Iris pigment epithelial cell (primary cell): ENCODE measurements around the gene PCSK4.
"Not testable (repeated sequence)": the region's sequence is repeated elsewhere in the genome, so short reads cannot be mapped to it uniquely, and the experiment has no call there.

Experiments
- DNase-seq: peaks from one replicate; pipeline ENCODE4 v3.0.0-alpha.2; 2011; ENCODE audit warnings: low read depth

PCSK4 gene

DNA sequence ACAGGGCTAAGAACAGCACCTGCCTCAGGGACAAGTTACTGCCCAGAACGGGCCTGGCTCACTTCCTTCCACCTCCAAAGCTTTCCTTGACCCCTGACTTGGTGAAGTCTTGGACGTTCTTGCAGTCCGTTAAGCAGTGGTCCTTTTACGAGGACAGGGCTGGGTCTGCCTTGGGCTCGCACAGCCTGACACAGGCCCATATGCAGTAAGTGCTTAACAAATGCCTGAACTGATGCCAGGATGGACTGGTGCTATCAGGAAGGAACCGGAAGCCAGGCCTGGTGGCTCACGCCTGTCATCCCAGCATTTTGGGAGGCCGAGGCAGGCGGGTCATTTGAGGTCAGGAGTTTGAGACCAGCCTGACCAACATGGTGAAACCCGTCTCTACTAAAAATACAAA, 31.9 kb upstream of the PCSK4 start:
- no peak for DNase-seq

DNA sequence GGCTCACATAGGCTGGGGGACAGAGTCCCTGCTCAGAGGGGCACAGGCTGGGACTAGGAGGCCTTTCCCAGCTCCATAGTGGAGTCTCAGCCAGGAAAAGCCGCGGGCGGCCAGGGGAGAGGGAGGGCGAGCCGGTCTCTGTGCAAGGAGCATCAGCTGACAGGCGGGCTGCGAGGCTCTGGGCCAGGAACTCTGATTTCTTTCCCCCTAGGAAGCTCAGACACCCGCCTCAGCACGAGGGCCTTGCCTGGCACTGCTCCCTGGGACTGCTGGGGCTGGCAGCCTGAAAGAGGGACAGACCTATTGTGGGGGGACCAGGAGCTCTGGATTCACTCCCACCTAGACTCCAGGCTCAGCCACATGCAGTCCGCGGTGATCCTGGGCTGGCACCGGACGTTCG, 31.5 kb upstream of the PCSK4 start:
- no peak for DNase-seq

DNA sequence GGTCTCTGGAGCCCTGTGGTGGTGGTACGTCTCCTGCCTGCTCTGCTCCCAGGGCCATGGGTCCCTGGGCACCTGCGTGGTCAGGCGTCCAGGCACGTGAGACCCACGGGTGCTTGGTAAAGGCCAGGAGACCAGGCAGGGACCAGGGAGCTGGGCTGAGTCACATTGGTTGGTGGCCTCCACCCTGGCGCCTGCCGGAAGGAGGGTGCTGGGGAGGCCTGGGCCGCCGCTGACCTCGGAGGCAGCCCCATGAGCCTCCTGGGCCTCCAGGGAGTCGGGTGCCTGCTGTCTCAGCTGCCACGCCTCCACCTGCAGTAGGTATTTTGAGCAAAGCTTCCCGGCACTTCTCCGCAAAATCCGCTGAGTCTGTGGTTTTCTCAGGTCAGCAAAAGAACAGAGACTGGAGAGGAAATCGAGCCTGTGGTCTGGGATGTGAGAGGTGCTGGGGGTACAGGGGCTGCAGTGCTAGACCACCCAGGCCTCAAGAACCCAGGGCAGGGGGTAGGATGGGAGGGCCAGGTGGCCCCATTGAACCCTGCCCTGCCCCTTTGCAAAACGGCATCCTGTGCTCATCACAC, 30.1 kb upstream of the PCSK4 start:
- no peak for DNase-seq

DNA sequence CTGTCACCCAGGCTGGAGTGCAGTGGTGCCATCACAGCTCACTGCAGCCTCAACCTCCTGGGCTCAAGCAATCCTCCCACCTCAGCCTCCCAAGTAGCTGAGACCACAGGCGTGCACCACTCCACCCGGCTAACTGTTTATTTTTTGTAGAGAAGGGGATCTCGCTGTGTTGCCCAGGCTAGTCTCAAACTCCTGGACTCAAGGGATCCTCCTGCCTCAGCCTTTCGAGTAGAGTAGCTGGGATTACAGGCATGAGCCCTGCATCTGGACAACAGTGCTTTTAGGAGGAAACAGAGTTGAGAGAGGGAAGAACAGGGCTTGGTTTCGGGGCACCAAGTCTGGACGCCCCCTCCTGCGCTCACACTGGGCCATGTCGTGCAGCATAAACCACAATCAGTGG, 29.7 kb upstream of the PCSK4 start:
- not testable (repeated sequence) for DNase-seq

- DNase-seq, result no peak
Measured at GRCh38 chr19:1518471-1518870, 28.3 kb upstream of the PCSK4 start.

DNA sequence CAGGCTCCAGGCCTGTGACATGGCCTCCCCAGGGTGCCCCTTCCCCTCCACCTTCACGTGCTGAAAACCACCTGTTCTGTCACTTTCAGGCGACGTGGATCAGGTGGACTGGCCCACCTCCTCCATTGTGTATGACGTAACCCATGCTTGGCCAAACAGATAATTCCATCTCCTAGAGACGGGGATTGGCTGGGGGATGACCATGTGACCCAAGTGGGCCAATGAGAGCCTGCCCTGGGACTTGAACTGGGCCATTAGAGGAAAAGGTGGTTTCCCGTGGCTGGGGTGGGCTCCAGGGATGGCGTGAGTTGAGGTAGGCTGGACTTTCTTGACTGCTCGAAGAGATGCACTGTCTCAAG, 26.2 kb upstream of the PCSK4 start:
- DNase-seq, result no peak

GRCh38 chr19:1514986-1515721, 25.0 kb upstream of the PCSK4 start:
- DNase-seq, result no peak

DNA sequence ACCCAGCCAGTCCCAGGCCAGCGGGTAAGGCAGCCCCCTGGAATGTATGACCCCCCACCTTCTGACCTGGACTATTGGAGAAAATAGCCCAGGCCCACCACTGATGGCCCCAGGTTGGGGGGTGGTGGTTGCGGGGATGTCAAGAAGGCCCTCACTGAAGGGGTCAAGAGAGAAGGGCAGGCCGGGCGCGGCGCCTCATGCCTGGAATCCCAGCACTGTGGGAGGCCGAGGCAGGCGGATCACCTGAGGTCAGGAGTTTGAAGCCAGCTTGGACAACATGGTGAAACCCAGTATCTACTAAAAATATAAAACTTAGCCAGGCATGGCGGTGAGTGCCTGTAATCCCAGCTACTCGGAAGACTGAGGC, 24.1 kb upstream of the PCSK4 start:
- no peak for DNase-seq

DNA sequence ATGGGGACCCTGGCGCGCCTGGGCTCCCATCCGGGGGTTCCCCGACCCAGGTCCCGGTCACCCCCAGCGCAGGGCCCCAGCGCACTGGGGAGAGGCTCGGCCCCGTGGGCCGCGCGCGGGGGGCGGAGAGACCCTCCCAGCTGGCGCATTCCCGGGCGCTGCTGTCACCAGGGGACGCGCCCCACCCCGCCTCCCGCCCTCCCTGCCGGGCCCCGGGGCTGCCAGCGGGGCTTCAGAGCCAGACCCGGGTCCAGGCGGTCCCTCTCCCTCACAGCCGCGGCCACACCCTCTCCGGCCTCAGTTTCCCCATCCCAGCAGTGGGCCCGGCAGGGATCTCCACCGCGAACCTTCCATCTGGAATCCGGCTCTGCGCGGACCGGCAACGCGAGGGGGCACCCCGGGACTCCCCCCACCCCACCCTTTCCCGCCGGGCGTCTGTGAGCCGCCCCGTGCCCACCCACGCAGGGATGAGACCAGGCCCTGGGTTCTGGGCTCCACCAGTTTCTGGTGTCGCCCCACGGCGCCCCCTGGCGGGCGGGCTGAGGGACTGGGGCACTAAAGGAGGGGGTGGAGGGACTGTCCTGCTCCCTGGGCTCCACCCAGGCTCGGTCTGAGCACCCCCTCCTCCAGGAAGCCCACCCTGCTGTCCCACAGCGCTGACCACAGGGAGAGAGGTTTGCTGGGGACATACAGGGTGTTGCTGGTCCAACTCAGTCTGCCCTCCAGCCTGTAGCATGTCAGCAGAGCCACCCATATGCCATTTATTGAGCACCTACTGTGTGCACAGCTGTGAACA, 23.5 kb upstream of the PCSK4 start:
- peak; percentile 21 for DNase-seq

DNA sequence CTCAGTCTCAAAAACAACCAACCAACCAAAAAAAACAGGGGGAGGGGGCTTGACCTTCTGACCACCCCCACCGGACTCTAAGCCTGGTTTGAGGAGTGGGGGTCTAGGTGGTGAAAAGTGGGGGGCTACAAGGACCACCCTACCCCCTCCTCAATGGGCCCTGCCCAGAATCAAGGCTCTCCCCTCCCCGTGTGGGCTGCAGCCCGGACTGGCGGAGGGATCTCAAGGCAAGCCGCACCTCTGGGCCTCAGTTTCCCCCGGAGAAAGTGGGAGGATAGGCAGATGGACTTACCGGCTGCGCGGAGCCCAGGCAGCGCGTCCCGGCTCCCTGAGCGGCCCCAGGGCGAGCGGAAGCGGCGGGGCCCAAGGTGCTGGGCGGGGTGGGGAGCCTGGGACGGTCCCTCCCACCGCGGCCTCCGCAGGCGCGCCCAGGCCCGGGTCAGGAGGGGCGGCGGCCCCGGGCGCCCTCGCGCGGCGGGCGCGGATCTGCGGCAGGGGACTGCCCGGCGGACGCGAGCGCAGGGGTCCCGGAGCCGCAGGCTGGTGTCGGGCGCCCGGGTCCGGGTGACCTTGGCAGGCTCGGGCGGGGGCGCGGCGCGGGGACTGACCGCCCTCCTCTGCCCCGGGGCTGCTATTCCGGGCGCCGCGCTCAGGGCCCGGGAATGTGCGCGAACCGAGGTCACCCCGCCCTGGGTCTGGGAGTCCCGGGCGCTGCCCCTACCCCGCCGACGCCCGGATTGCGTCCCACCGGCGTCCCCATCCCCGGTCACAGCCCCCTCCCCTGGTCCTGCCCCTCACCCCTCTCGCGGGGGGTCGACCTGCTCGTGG, 22.7 kb upstream of the PCSK4 start, which contains the start of gene ADAMTSL5:
ADAMTSL5 (minus strand) TSS at position 349 of the 828 bp plus-strand sequence. CDS start 2,076 bp downstream, outside the sequence.
- DNase-seq, result peak; percentile 36

DNA sequence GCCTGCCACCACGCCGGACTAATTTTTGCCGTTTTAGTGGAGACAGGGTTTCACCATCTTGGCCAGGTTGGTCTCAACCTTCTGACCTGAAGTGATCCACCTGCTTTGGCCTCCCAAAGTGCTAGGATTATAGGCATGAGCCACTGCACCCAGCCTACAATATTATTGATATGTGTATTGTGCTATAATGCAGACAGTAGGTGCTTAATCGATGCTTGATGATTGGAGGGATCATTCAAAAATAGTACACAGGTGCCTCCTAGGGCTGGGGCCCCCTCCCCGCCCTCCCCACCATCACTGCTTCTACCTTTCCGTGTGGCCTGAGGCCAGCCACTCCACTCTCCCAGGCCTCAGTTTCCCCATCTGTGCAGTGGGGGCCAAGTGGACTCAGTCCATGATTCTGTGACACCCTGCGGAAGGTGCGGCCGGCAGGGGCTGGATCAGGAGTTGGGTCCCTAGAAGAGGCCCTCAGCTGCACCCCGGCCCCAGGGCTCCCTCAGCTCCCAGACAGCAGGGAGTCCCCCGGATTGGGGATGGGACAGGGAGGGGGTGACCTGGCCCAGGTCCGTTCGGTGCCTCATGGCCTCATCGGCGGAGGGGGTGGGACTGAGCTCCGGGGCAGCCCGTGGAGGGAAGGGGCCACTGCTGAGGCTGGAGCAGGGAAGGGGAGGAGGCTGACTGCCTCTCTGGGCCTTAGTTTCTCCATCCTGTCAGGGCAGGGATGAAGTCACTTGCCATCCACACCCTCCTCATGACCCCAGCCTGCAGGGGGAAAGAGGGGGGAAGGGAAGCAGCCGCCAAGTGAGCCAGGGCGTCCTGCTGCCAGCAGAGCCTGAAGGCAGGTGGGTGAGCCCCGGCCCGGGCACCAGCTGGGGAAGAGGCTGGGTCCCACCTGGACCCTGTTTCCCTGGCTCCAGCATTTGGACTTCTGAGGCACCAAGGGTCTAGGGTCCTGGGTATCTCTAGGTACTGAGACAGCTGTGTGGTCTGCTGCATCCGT, 21.5 kb upstream of the PCSK4 start:
- no peak for DNase-seq

GRCh38 chr19:1510807-1511206, 20.7 kb upstream of the PCSK4 start:
- no peak for DNase-seq

DNA sequence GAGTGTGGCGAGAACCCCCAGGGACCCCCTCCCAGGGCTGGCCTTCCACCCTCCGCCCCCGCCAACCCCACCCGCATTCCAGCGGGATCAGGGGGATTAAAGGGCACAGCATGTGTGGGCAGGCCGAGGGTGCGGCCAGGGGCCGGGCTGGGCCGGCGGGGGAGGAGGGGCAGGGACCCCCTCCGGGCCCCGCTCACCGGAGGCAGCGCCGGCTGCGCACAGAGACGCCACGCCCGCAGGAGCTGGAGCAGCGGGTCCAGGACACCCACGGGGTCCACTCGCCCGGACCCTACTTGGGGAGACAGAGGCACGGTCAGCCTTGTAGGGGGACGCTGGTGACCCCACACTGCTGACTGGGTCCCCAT, 20.3 kb upstream of the PCSK4 start:
- no peak for DNase-seq

GRCh38 chr19:1509602-1510441, 19.7 kb upstream of the PCSK4 start:
- DNase-seq, result no peak

- no peak for DNase-seq
Measured at GRCh38 chr19:1508507-1508856, 18.3 kb upstream of the PCSK4 start.

GRCh38 chr19:1507763-1508506, 17.8 kb upstream of the PCSK4 start:
- DNase-seq, result peak; percentile 95

DNA sequence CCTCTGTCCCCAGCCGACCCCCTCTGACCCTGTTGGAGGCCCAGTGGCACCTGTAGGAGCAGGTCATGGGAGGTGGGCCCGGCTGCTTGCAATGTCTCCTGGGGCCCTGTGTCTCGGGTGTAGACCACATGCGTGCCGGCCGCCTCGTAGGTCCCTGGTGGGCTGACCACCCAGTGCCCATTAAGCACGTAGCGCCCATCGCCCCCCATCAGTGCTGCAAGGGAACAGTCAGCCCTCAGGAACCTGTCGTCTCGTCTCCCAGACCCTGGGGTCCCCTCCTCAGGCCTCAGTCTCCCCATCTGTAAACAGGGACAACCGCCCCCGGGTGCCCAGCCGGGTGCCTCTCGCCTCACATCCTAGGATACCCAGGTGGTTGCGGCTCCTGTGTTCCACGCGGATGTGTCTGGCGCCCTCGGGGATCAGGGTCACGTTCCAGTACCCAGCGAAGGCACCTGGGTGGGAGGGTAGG, 17.1 kb upstream of the PCSK4 start:
- DNase-seq, result no peak

DNA sequence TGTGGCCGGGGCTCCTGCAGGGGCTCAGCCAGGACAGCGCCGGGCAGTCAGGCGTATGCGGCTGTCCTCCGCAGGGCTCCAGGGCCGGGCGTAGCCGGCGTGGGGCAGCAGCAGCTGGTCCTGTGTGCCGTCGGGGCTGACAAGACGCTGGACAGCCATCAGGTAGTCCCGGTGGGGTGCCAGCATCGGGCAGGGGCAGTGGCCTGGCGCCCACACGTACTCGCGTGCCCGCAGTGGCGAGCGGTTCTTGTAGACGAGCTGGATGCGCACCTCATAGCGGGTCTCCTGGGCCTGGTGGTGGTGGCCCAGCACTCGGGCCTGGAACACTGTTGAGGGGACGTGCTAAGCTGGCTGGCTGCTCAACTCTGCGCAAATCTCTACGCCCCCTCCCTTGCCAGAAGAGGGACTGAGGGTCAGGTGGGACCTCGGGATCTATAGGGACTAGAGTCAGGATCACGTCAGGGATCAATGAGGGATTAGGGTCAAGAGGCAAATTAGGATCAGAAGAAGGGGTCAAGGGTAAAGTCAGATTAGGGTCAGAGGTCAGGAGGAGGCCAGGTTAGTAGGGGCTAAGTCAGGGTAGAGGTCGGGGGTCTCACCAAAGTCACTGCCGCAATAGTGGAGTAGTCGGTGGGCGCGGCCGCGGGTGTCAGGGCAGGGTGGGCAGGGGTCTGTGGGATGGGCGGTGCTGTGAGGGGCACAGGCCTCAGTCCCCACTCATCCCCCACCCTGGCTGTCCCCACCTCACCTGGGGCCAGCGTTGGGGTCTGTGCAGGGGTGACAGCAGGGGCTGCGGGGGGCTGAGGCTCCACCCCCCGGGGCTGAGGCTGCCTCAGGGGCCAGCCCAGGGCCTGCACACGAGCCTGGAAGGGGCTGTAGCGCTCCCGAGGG, 16.1 kb upstream of the PCSK4 start:
- no peak for DNase-seq
